GM18873 (cell line): ENCODE results near the gene UMODL1.

Source experiments
- ATAC-seq: cut with Tn5 transposase; IDR thresholded peaks from one replicate; pipeline ENCODE4 v1.9.1; 2021; ENCODE audit warnings: mild to moderate bottlenecking, moderate library complexity, moderate number of reproducible peaks; ENCODE audit not compliant: unreplicated experiment, low FRiP score

Gene UMODL1

DNA sequence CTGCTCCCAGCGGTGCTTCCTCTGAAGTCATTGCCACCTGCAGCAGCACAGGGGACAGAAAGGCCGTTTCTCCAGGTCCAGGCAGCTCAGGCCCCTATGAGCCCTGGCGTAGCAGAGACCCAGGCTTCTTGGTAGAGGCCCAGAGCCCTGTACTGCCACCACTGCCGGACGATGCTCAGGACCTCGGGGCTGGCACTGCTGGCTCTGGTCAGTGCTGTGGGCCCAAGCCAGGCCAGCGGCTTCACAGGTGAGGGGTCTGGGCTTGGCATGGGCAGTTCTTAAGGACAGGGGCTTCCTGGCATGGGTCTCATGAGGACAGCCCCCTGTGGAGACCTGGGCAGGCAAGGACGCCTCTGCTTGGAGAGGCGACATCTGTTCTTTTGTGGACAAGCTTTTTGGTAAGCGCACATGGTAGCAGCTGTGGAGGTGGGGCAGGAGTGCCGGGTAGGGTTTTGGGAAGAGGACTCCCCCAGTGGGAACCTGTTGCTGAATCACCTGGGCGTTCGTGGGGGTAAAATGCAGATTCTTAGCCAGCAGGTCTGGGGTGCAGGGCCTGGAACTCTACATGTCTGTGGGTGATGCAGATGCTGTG, at the start of gene UMODL1:
Gene UMODL1 (plus strand): TSS at position 172 of the 592 bp plus-strand sequence. CDS start 0 bp downstream, at position 172.
- no peak for ATAC-seq

DNA sequence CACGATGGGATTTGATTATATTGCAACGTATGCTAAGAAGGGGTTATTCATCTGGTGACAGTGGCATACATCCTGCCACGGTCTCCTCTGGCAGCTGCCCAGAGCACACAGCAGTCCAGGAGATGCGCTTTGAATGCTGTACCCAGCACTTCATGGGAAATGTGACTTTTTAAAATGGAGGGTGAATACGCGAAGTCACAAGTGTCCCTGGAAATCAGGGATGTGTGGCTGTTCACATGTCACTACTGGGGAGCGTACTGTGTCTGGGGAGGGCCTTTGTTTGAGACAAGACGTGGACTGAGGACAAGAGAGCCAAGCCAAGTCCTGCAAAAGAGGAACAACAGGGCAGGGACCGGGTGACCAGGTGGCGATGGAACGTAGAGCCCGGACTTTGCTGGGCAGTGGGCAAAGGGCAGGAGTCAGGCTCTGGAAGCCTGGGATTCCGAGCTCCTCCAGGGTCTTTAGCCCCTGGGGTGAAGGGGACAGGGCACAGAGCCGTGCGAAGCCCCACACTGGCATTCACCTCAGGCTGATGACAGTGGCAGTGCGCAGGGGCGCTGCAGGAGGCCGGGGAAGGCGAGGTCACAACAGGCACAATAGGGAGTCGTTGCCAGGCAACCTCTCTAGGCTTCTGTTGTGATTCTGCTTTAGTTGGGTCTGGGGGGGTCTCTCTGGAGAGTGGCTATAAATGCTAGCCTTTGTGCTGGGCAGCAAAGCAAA, 49.6 kb upstream of the UMODL1 start:
- no peak for ATAC-seq

GRCh38 chr21:42022091-42022430, 49.1 kb upstream of the UMODL1 start:
- no peak for ATAC-seq

GRCh38 chr21:42022906-42023305, 48.2 kb upstream of the UMODL1 start:
- no peak for ATAC-seq

DNA sequence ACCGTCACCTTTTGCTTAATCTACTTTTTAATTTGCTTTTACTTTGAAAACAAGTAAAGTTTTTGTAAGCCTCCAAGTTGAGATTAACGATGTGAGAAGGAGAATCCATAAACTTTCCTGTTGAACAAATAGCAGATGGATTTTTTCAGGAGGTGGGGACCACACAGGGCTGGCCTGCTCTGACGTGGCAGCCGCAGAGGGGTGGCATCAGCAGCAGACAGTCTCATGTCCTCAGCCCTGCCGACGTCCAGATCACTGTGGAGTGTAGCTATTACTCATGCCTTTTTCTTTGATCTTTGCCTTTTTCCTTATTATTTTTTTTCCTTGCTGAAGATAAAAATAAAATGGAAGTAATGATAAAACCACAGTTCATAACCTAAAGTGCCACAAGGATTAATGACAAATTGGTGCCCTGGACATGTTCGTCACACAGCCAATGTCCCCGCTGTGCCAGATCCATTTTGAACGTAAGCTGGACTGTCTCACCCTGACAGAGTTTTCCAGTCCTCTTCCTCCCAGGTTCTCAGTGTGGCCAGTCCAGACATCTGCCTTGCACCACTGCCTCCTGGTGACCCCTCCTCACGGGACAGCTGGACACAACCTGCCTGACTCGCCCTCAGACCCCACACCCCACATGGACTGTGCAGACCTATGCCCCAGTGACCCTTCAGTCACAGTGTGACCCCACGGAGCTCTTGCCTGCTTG, 45.6 kb upstream of the UMODL1 start:
- no peak for ATAC-seq

DNA sequence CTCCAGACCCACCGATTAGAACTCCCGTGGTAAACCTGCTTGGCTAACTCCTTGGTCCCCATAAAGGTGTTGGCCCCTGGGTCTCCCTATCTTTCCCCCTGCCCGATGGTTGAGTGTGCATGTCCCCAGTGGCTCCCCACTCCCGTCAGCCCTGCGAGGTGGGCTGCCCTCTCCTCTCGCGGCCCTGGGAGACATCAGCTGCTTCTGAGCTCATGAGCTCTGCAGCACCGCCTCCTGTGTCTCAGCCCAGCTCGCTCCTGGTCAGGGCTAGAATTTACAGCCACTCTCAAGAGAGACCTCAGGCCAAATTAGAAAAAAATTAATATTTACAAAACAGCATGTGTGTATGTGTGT, 45.1 kb upstream of the UMODL1 start:
- no peak for ATAC-seq

DNA sequence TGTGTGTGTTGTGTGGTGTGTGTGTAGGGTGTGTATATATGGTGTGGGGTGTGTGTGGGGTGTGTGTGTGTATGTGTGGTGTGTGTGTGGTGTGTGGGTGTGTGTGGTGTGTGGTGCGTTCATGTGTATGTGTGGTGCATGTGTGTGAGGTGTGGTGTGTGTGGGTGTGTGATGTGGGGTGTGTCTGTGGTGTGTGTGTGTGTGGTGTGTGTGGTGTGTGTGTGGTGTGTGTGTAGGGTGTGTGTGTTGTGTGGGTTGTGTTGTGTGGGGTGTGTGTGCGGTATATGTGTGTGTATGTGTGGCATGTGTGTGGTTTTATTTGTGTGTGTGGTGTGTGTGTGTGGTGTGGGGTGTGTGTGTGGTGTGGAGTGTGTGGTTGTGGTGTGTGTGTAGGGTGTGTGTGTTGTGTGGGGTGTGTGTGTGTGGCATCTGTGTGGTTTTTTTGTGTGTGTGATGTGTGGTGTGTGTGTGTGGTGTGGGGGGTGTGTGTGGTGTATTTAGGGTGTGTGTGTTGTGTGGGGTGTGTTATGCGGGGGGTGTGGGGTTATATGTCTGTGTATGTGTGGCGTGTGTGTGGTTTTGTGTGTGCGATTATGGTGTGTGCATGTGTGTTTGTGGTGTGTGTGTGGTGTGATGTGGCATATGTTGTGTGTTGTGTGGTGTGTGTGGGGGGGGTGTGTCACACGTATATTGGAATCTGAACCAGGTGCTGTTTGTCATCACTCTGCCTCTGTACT, 43.9 kb upstream of the UMODL1 start:
- no peak for ATAC-seq

GRCh38 chr21:42027822-42028765, 43.0 kb upstream of the UMODL1 start:
- no peak for ATAC-seq

DNA sequence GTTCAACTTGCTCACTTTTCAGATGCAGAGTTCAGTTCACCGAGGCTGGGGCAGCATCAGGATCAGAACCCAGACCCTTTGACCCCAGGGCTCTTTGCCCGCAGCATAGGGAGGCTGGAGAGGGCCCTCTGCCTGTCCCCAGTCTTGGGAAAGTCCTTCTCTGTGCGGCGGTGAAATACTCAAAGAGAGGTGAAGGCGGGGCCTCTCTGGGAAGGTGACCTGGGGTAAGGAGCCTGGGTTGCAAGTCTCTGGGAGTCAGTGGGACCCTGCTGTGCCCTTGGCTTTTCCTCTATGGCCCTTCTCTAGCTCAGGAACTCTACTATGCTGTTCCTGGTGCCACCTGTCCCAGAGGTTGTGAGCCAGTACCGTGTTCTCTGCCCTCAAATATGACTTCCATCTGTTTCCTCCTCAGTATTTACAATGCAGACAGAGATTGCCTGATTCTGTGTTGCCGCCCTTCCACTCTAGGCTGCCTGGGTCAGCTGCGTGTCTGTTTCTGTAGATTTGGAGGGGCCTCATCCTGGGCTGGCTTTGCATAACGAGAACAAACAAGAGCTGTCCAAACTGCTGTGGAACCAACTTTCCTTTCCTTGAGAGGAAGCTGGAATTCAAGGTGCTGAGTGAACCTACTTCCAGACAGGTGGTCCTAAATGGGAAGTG, 42.2 kb upstream of the UMODL1 start:
- ATAC-seq = no peak

GRCh38 chr21:42030311-42030710, 40.8 kb upstream of the UMODL1 start:
- no peak for ATAC-seq

GRCh38 chr21:42031241-42031640, 39.9 kb upstream of the UMODL1 start:
- no peak for ATAC-seq

DNA sequence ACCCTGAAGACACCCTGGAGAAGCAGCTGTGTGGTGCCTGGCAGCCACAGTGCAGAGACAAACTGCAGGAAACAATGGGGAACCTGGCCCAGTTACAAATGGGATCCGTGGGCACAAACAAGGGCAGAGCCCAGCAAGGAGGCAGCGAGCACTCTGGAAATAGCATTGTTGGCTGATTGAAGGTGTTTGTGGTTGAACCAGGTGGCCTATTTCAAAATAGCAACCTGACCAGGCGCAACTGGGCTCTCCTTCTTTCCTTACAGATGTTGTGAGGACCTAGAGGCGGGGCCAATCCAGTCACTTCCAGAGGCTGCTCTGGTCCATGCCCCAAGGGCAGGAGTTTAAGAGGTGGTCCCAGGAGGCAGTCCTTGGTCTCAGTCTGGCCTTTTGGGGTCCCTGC, 39.3 kb upstream of the UMODL1 start:
- no peak for ATAC-seq

GRCh38 chr21:42032266-42032665, 38.9 kb upstream of the UMODL1 start:
- no peak for ATAC-seq

DNA sequence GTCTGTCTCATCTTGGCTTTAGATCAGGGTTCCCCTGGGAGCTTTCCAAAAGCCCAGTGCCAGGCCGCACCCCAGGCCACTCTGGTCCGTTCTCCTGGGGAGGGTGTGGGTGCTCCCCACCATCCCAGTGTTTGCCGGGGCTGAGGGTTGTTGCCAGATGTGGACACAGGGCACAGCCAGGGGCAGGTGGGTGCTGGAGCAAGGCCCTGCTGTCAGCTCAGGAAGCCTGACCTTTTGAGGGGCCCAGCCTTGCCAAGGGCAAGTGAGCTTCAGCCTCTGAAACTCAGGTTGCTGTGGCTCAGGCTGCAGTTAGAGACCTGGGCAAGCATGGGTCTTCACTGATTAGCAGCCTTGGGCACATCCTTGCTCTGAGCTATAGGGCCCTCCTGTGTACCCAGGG, 38.1 kb upstream of the UMODL1 start:
- no peak for ATAC-seq

DNA sequence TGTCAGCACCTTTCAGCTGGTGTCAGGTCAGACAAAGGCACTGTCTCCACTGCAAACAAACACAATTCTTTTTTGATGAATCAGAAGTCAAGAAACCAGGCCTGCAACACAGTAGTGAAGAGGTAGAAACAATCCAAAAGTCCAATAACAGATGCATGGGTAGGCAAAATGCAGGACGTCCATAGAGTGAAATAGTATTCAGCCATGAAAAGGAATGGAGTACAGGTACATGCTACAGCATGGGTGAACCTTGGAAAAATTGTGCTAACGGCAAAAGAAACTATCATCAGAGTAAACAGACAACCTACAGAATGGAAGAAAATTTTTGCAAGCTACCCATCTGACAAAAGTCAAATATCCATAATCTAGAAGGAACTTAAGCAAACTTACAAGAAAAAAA, 34.8 kb upstream of the UMODL1 start:
- no peak for ATAC-seq

- no peak for ATAC-seq
These were observed 33.6 kb upstream of the UMODL1 start for GRCh38 chr21:42037516-42037915.

GRCh38 chr21:42037943-42038342, 33.2 kb upstream of the UMODL1 start:
- no peak for ATAC-seq

GRCh38 chr21:42038393-42038792, 32.7 kb upstream of the UMODL1 start:
- ATAC-seq = no peak

DNA sequence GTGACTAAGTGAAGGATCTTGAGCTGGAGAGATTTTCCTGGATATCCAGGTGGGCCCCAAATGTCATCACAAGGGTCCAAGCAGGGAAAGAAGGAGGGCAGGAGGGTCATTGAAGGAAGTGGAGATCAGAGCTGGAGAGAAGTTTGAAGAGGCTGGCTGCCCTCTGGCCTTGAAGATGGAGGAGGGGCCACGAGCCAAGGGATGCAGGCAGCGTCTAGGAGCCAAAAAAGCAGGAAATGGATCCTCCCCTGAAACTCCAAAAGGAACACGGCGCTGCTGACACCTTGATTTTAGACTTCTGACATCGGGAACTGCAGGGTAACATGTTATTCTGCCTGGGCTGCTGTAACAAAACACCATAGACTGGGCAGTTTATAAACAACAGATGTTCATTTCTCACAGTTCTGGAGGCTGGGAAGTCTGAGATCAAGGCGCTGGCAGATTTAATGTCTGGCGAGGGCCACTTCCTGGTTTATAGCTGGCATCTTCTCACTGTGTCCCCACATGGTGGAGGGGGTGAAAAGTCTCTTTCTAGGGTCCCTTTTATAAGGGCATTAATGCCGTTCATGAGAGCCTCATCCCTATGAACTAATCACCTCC, 32.2 kb upstream of the UMODL1 start:
- no peak for ATAC-seq
